HepG2 (cell line): Measurements from ENCODE around the gene RASD2. TPM values are rescaled to one million over a fixed set of nuclear protein-coding genes. Genes with fewer than 3 reads are reported as not detected.

Experiments
- ATAC-seq: fragments of 200-7000 bp; cut with Tn5 transposase; 3 replicates; pipeline ENCODE4 v1.9.1; 2020; ENCODE audit warnings: mild to moderate bottlenecking, moderate library complexity
- BruUV-seq: library from RNA; stranded (reverse); fragments of 400-500 nt; replicated peaks from 2 replicates; lab custom pipeline; 2021; lab: Mats Ljungman, UMichigan
- CTCF ChIA-PET: fragments of 300-600 bp; formaldehyde crosslinking; extraction: SDS; loops from one replicate; lab custom pipeline; 2021; ENCODE audit warnings: low total read pairs, inconsistent platforms, low intra/inter-chr PET ratio; lab: Yijun Ruan, JAX
- POLR2A ChIA-PET: fragments of 350-600 bp; sonication (Branson Sonifier 250); formaldehyde crosslinking; loops from one replicate; lab custom pipeline; 2020; ENCODE audit warnings: antibody characterized with exemption, inconsistent platforms; lab: Yijun Ruan, JAX
- DNase-seq: peaks from one replicate; pipeline ENCODE4 v3.0.0-alpha.2; 2015; ENCODE audit warnings: low spot score
- FAIRE-seq: peaks from 3 replicates; lab custom pipeline; 2011; peaks lifted over from hg19 to GRCh38; lab: Jason Lieb, UNC
- H2AFZ ChIP-seq: one replicate; pipeline ENCODE4 v1.6.1; 2011; ENCODE audit warnings: low read length, inconsistent platforms
- H3K27ac ChIP-seq: fragments of 300-600 bp; 3 replicates; pipeline ENCODE4 v1.8.0; 2011; ENCODE audit warnings: mixed run types, mild to moderate bottlenecking, mixed read lengths, low read length, inconsistent platforms; ENCODE audit not compliant: insufficient read depth; ENCODE audit errors: extremely low read length
- H3K27me3 ChIP-seq, 2 experiments: fragments of 200-600 bp in 1 of 2; 2 replicates in 1 of 2; 3 replicates in 1 of 2; pipeline versions ENCODE4 v1.6.0 to v1.8.0; 2011; ENCODE audit warnings: low read length in 2 of 2, mild to moderate bottlenecking in 2 of 2, moderate library complexity in 2 of 2, inconsistent platforms in 1 of 2; ENCODE audit not compliant: insufficient read depth in 2 of 2, control insufficient read depth in 1 of 2
- H3K36me3 ChIP-seq, 2 experiments: fragments of 200-600 bp in 1 of 2; replicated peaks in 1 of 2; 2 replicates in 1 of 2; 3 replicates in 1 of 2; pipeline versions ENCODE4 v1.5.1 to v1.8.0; 2011; ENCODE audit warnings: low read length in 2 of 2, inconsistent platforms in 1 of 2; ENCODE audit not compliant: insufficient read depth in 2 of 2, control insufficient read depth in 1 of 2
- H3K4me1 ChIP-seq: 2 replicates; pipeline ENCODE4 v1.5.1; 2012; ENCODE audit warnings: low read length, inconsistent platforms; ENCODE audit not compliant: insufficient read depth
- H3K4me2 ChIP-seq: 2 replicates; pipeline ENCODE4 v1.6.0; 2011; ENCODE audit warnings: low read depth, low read length, inconsistent platforms
- H3K4me3 ChIP-seq, 3 experiments: fragments of 200-600 bp in 1 of 3; sonication (generic), shearing (Covaris generic) in 1 of 3; replicated peaks in 1 of 3; 2 replicates each; pipeline ENCODE4 v1.5.1; 2011 to 2016; ENCODE audit warnings: low read length in 3 of 3, inconsistent platforms in 2 of 3, low read depth in 2 of 3, mild to moderate bottlenecking in 2 of 3, control low read depth in 1 of 3, mixed read lengths in 1 of 3; ENCODE audit not compliant: insufficient read depth in 1 of 3
- H3K79me2 ChIP-seq: one replicate; pipeline ENCODE4 v1.6.1; 2011; ENCODE audit warnings: low read length, inconsistent platforms; ENCODE audit not compliant: insufficient read depth
- H3K9ac ChIP-seq: 2 replicates; pipeline ENCODE4 v1.6.0; 2011; ENCODE audit warnings: mild to moderate bottlenecking, low read depth, low read length, inconsistent platforms; ENCODE audit not compliant: insufficient read depth
- H3K9me3 ChIP-seq: 2 replicates; pipeline ENCODE4 v1.5.1; 2012; ENCODE audit warnings: mild to moderate bottlenecking, low read length
- H4K20me1 ChIP-seq: 2 replicates; pipeline ENCODE4 v1.6.0; 2011; ENCODE audit warnings: inconsistent platforms, mild to moderate bottlenecking, low read length, moderate library complexity; ENCODE audit not compliant: insufficient read depth
- ELF4 ChIP-seq: sonication (generic); formaldehyde crosslinking; IDR thresholded peaks from 2 replicates; pipeline ENCODE4 v1.5.0; 2020; ENCODE audit warnings: missing genetic modification reagents, mild to moderate bottlenecking, moderate library complexity, borderline replicate concordance
- EZH2 ChIP-seq: conservative IDR thresholded peaks from 2 replicates; pipeline ENCODE4 v1.6.1; 2012; ENCODE audit warnings: mild to moderate bottlenecking, low read depth, low read length, moderate library complexity
- GTF3A ChIP-seq: sonication (generic); formaldehyde crosslinking; conservative IDR thresholded peaks from 2 replicates; pipeline ENCODE4 v1.4.0; 2020; ENCODE audit warnings: mild to moderate bottlenecking, missing genetic modification reagents
- IKZF1 ChIP-seq: fragments of 450-650 bp; IDR thresholded peaks from 2 replicates; pipeline ENCODE4 v1.7.1; 2016
- KDM2A ChIP-seq: sonication (generic); formaldehyde crosslinking; IDR thresholded peaks from 2 replicates; pipeline ENCODE4 v1.4.0; 2020; ENCODE audit warnings: low read depth, missing genetic modification reagents, borderline replicate concordance
- RCOR2 ChIP-seq: IDR thresholded peaks from 2 replicates; pipeline ENCODE4 v1.6.1; 2016; ENCODE audit warnings: missing biosample characterization, missing genetic modification reagents
- TOE1 ChIP-seq: sonication (generic); formaldehyde crosslinking; IDR thresholded peaks from 2 replicates; pipeline ENCODE4 v1.4.0; 2020; ENCODE audit warnings: mild to moderate bottlenecking, missing genetic modification reagents
- ZFP36L1 ChIP-seq: sonication (generic); formaldehyde crosslinking; IDR thresholded peaks from 2 replicates; pipeline ENCODE4 v1.8.0; 2022; ENCODE audit warnings: mild to moderate bottlenecking, missing genetic modification reagents, moderate library complexity
- ZKSCAN1 ChIP-seq: fragments of 150-350 bp; IDR thresholded peaks from 2 replicates; pipeline ENCODE4 v1.6.1; 2014; ENCODE audit warnings: low read length
- ZNF382 ChIP-seq: sonication (generic); formaldehyde crosslinking; IDR thresholded peaks from 2 replicates; pipeline ENCODE4 v1.5.0; 2020; ENCODE audit warnings: missing genetic modification reagents, mild to moderate bottlenecking, borderline replicate concordance
- WGBS: methylation state at CpG from one replicate; pipeline ENCODE4 v1.1.6; 2017; ENCODE audit warnings: low lambda C conversion rate; 5-methylcytosine and 5-hydroxymethylcytosine counted together
- in situ Hi-C: cut with HindIII; loops from 2 replicates; pipeline ENCODE4 v1.10.0; 2017; ENCODE audit warnings: low pct_unique_long_range_greater_than_20kb; ENCODE audit not compliant: extremely low pct_ligation_motif_present
- intact Hi-C: fragments of 100-400 bp; cut with micrococcal nuclease; formaldehyde crosslinking; loops from one replicate; pipeline ENCODE4 v1.10.0; 2022; ENCODE audit not compliant: unreplicated experiment
- polyA plus RNA-seq, 8 experiments: library from polyadenylated mRNA; depleted of rRNA in 3 of 8; stranded (reverse) in 7 of 8; unstranded in 1 of 8; fragments of >200 nt; fragmentation: Illumina TruSeq in 4 of 8; extraction: Trizol in 4 of 8; gene quantifications; 2 replicates each; pipeline versions ENCODE4 v1.2.1 to v1.2.3, GENCODE V29; 2011 to 2016; ENCODE audit warnings: low read depth in 4 of 8, missing spikeins in 1 of 8, mixed read lengths in 1 of 8; ENCODE audit not compliant: insufficient read depth in 1 of 8
- total RNA-seq, 5 experiments: library from RNA; depleted of rRNA; stranded (reverse); fragments of >200 nt; fragmentation: Illumina TruSeq; extraction: Trizol; gene quantifications; 2 replicates each; pipeline ENCODE4 v1.2.3, GENCODE V29; 2016; ENCODE audit warnings: low read depth in 1 of 5
- TF ChIP-seq, protein P1 (sequence below): sonication (generic); formaldehyde crosslinking; conservative IDR thresholded peaks from 2 replicates; pipeline ENCODE4 v1.8.0; 2022; ENCODE audit warnings: missing genetic modification reagents

RASD2 gene
- total and polyA plus RNA-seq, 2 of the 13 experiments (the other 11 are each of a cell fraction or from before 2014, with no cell fraction given) = not detected

DNA sequence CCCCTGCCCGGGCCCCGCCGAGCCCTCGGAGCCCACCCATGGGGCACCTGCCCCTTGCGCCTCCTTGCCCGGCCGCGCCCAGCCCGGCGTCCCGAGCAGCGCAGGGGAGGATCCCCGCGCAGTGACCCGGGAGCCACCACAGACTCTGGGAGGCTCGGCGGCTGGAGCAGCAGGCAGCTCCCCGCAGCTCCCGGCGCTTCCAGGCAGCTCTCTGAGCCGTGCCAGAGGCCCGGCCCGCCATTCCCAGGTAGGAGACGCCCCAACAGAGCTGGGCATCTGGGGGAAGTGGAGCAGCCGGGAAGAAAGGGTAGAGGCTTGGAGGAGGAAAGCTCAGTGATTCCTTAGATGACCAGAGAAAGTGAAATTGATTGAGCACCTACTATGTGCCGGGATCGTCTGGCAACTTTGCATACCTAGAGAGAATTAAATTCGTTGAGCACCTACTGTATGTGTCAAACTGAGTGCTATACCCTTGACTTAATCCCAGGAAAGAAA lies 670 bp downstream of the RASD2 start:
- Histone ChIP-seq H3K79me2 (no peaks in the 10 kb centered on the region), H4K20me1 (no peaks in the 10 kb centered on the region), H3K27me3 (peaks cover 10 to 68% of the 10 kb centered on the region in 2 experiments), H3K4me3 (peak overlapping the region in 2 of 3 experiments; percentile 16 to 73; a peak in 2 of 6 replicates), H3K27ac (no peak overlapping the region), H3K4me1 (peaks cover 19% of the 10 kb centered on the region), H3K9me3 (no peaks in the 10 kb centered on the region), H3K36me3 (no peaks in the 10 kb centered on the region), H3K9ac (no peak overlapping the region), H2AFZ (no peak overlapping the region), H3K4me2 (peak overlapping the region; percentile 69)
- in situ Hi-C loops = no loop called here
- peak; percentile 81 for TF ChIP-seq ZKSCAN1
- TF ChIP-seq RCOR2 (CRISPR knock-in tag) = no peak
- TF ChIP-seq, protein P1, sequence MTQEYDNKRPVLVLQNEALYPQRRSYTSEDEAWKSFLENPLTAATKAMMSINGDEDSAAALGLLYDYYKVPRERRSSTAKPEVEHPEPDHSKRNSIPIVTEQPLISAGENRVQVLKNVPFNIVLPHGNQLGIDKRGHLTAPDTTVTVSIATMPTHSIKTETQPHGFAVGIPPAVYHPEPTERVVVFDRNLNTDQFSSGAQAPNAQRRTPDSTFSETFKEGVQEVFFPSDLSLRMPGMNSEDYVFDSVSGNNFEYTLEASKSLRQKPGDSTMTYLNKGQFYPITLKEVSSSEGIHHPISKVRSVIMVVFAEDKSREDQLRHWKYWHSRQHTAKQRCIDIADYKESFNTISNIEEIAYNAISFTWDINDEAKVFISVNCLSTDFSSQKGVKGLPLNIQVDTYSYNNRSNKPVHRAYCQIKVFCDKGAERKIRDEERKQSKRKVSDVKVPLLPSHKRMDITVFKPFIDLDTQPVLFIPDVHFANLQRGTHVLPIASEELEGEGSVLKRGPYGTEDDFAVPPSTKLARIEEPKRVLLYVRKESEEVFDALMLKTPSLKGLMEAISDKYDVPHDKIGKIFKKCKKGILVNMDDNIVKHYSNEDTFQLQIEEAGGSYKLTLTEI (CRISPR knock-in tag) = no peak
- peak; percentile 66; the same call in 1 of the 2 replicates for TF ChIP-seq EZH2
- 8% methylated on average over 10 of the region's 28 CpGs for WGBS
- BruUV-seq = no TSS peak
- ATAC-seq (peak; percentile 61), FAIRE-seq (no peak), DNase-seq (no peak)
- CTCF ChIA-PET = no interaction called here
- intact Hi-C loops = no loop called here
- POLR2A ChIA-PET = interaction anchor here (1.8 kb wide), 1 partner anchor 11 kb away, joined by 4 read pairs; no protein-coding TSS in a partner anchor

DNA sequence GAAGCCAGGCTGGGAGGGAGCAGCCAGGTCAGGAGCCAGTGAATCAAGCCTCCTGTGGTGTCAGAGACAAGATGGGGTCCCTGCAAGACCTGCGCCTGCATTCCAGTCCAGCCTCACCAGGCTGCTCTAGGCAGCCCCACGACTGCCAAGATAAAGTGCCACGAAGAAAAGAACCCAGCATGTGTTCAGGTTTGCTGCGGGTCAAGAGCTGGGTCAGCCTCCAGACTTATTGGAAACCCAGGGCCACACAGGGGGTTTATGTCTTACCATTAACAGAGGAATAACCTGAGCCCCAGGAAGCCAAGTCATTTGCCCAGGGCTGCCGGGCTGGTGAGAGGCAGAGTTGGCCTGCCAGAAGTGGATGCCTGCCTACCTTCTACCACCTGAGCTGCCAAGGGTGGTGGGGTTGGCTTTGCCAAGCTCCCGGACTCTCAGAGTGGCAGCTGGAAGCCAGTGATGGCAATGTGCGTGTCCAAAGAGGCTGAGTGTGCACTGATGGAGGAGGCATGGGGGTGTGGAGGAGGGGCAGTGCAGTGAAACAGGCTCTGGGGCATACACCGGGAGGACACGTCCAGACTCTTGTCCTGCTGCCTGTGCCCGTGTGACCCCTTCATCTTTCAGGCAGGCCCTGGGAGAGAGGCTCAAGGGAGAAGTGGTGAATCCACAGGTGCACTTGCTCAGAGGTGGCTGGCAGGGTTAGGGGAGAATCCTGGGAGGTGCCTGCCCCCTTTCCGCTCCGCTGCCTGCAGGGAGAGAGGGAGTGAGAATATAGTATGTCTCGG lies 1.7 kb downstream of the RASD2 start:
- H2AFZ ChIP-seq = no peak overlapping the region
- H3K27ac ChIP-seq = no peak overlapping the region
- H3K4me3 ChIP-seq = no peak overlapping the region
- H3K9ac ChIP-seq = no peak overlapping the region
- 30% methylated on average over 2 of the region's 13 CpGs for WGBS
- in situ Hi-C loops (no loop called here), intact Hi-C loops (no loop called here)
- no peaks in the 10 kb centered on the region for H4K20me1 ChIP-seq
- no peaks in the 10 kb centered on the region for H3K36me3 ChIP-seq
- no TSS peak for BruUV-seq
- POLR2A ChIA-PET = interaction anchor here (1.8 kb wide), 1 partner anchor 10 kb away, joined by 4 read pairs; no protein-coding TSS in a partner anchor
- peaks cover 16% of the 10 kb centered on the region; the same call in 1 of the 2 replicates for H3K4me1 ChIP-seq
- no peak for TF ChIP-seq GTF3A (CRISPR knock-in tag)
- TF ChIP-seq ZNF382 = no peak
- TF ChIP-seq ELF4 (CRISPR knock-in tag) = no peak
- no peak for TF ChIP-seq TOE1 (CRISPR knock-in tag)
- TF ChIP-seq KDM2A (CRISPR knock-in tag) = no peak
- no peak for TF ChIP-seq IKZF1
- no peak for TF ChIP-seq ZFP36L1 (CRISPR knock-in tag)
- DNase-seq = no peak
- CTCF ChIA-PET = no interaction called here
- ATAC-seq = no peak
- no peak overlapping the region for H3K4me2 ChIP-seq
- H3K79me2 ChIP-seq = no peaks in the 10 kb centered on the region
- no peaks in the 10 kb centered on the region for H3K9me3 ChIP-seq
- H3K27me3 ChIP-seq = peaks cover 10 to 76% of the 10 kb centered on the region in 2 experiments
- no peak for FAIRE-seq
